K562 (cell line): ENCODE data around the gene TANGO6. TPM values are rescaled to one million over a fixed set of nuclear protein-coding genes. Genes with fewer than 3 reads are reported as not detected.

Source experiments
- ARID1B ChIP-seq: fragments of 450-650 bp; IDR thresholded peaks from 2 replicates; pipeline ENCODE4 v1.6.1; 2016; ENCODE audit warnings: antibody characterized with exemption, mild to moderate bottlenecking, inconsistent platforms
- ATF1 ChIP-seq, 2 experiments: fragments of 450-650 bp in 1 of 2; IDR thresholded peaks; 2 replicates each; pipeline ENCODE4 v1.6.1; 2016; ENCODE audit warnings: missing compliant biosample characterization in 1 of 2, missing genetic modification characterization in 1 of 2
- ATF3 ChIP-seq, 2 experiments: fragments of 450-650 bp in 1 of 2; sonication (generic) in 1 of 2; formaldehyde crosslinking in 1 of 2; IDR thresholded peaks in 1 of 2; conservative IDR thresholded peaks in 1 of 2; 2 replicates each; pipeline versions ENCODE4 v1.6.1 to v1.8.1; 2016 to 2023; ENCODE audit warnings: mild to moderate bottlenecking in 2 of 2, moderate library complexity in 2 of 2, inconsistent platforms in 1 of 2, missing genetic modification reagents in 1 of 2
- HMGXB4 ChIP-seq: sonication (generic); formaldehyde crosslinking; IDR thresholded peaks from 2 replicates; pipeline ENCODE4 v1.8.1; 2023; ENCODE audit warnings: mild to moderate bottlenecking, missing genetic modification reagents
- JUND ChIP-seq, 2 experiments: IDR thresholded peaks; 2 replicates in 1 of 2; 3 replicates in 1 of 2; pipeline ENCODE4 v1.6.1; 2011; ENCODE audit warnings: borderline replicate concordance in 2 of 2, low read depth in 2 of 2, low read length in 2 of 2, improper control_type of control experiment in 1 of 2, missing biosample characterization in 1 of 2, missing genetic modification characterization in 1 of 2, missing genetic modification reagents in 1 of 2
- KAT8 ChIP-seq: fragments of 450-650 bp; IDR thresholded peaks from 2 replicates; pipeline ENCODE4 v1.6.1; 2016; ENCODE audit warnings: low read depth, mild to moderate bottlenecking
- MAFF ChIP-seq: IDR thresholded peaks from 2 replicates; pipeline ENCODE4 v1.6.1; 2012; ENCODE audit warnings: low read length, improper control_type of control experiment
- MBD1 ChIP-seq: fragments of 250-450 bp; sonication (Bioruptor Pico); IDR thresholded peaks from 2 replicates; pipeline ENCODE4 v1.8.0; 2022; ENCODE audit warnings: inconsistent platforms
- MCM7 ChIP-seq, 2 experiments: fragments of 450-650 bp; IDR thresholded peaks; 2 replicates each; pipeline ENCODE4 v1.6.1; 2016 to 2018
- PBX2 ChIP-seq, 2 experiments: IDR thresholded peaks in 1 of 2; conservative IDR thresholded peaks in 1 of 2; 2 replicates each; pipeline ENCODE4 v1.6.1; 2016; ENCODE audit warnings: low read depth in 2 of 2, mild to moderate bottlenecking in 1 of 2, missing compliant biosample characterization in 1 of 2, missing genetic modification characterization in 1 of 2, moderate library complexity in 1 of 2
- RBM39 ChIP-seq: fragments of 200-400 bp; formaldehyde crosslinking; optimal IDR thresholded peaks from 2 replicates; pipeline ENCODE3; 2018; ENCODE audit warnings: low read depth, low read length
- SMARCE1 ChIP-seq: fragments of 450-650 bp; IDR thresholded peaks from 2 replicates; pipeline ENCODE4 v1.7.1; 2016; ENCODE audit warnings: mild to moderate bottlenecking
- SMC3 ChIP-seq: conservative IDR thresholded peaks from 2 replicates; pipeline ENCODE4 v1.6.1; 2011; ENCODE audit warnings: low read depth, low read length, improper control_type of control experiment; ENCODE audit not compliant: insufficient read depth
- TAF7 ChIP-seq: fragments of 450-650 bp; IDR thresholded peaks from 2 replicates; pipeline ENCODE4 v1.6.1; 2016; ENCODE audit warnings: missing genetic modification characterization, missing compliant biosample characterization
- ZNF140 ChIP-seq: fragments of 250-450 bp; sonication (Bioruptor Pico); IDR thresholded peaks from 2 replicates; pipeline ENCODE4 v1.8.0; 2021; ENCODE audit warnings: moderate library complexity, mild to moderate bottlenecking, inconsistent platforms
- ZNF347 ChIP-seq: fragments of 450-650 bp; formaldehyde crosslinking; IDR thresholded peaks from 2 replicates; pipeline ENCODE4 v1.4.0; 2020; ENCODE audit warnings: low read depth, mild to moderate bottlenecking, moderate library complexity
- polyA plus RNA-seq, 8 experiments: library from polyadenylated mRNA; depleted of rRNA in 4 of 8; stranded (reverse) in 5 of 8; unstranded in 3 of 8; fragments of >200 nt; fragmentation: Nextera tagmentation in 2 of 8; fragmentation: Illumina TruSeq in 1 of 8; extraction: Ambion mirVana in 2 of 8; extraction: Trizol in 1 of 8; gene quantifications; 2 replicates each; pipeline versions ENCODE4 v1.2.1 to v1.2.3, GENCODE V29; 2011 to 2014; ENCODE audit warnings: inconsistent platforms in 1 of 8, missing spikeins in 1 of 8
- total RNA-seq, 7 experiments: library from RNA; depleted of rRNA in 6 of 7; stranded (reverse); fragments of >200 nt in 6 of 7; fragmentation: Illumina TruSeq in 2 of 7; extraction: Trizol in 2 of 7; gene quantifications; 2 replicates each; pipeline versions ENCODE4 v1.2.1 to v1.2.3, GENCODE V29; 2011 to 2021; ENCODE audit warnings: low replicate concordance in 1 of 7

TANGO6 gene
- total and polyA plus RNA-seq, 9 of the 15 experiments (the other 6 are each of a cell fraction or from before 2014, with no cell fraction given): 1.6 to 15.2 (median 9.6) TPM

GRCh38 chr16:69017036-69017783 is 173.9 kb downstream of the TANGO6 start (continued):
- TF ChIP-seq SMC3 (no peak), MAFF (no peak), KAT8 (no peak), ARID1B (peak; percentile 21; the same call in 1 of the 2 replicates), JUND (IDR thresholded peaks at IDR 0.05; ENCODE audit: borderline replicate concordance, low read depth, low read length) (peak; percentile 34; the same call in 1 of the 2 replicates), JUND (tag; IDR thresholded peaks at IDR 0.05; ENCODE audit: borderline replicate concordance, low read depth, low read length) (0 out of 3 replicates have a peak, but pooled peaks have one; percentile 57), ZNF140 (CRISPR knock-in tag) (no peak), ATF1 (CRISPR knock-in tag; IDR thresholded peaks at IDR 0.05) (no peak), ATF1 (tag; IDR thresholded peaks at IDR 0.05) (no peak), MBD1 (CRISPR knock-in tag) (no peak), PBX2 (CRISPR knock-in tag; IDR thresholded peaks at IDR 0.05; ENCODE audit: low read depth) (no peak), PBX2 (tag; conservative IDR thresholded peaks at IDR 0.05; ENCODE audit: low read depth) (no peak), RBM39 (no peak), TAF7 (tag) (no peak), ATF3 (IDR thresholded peaks at IDR 0.05) (peak; percentile 55), ATF3 (CRISPR knock-in tag; conservative IDR thresholded peaks at IDR 0.05) (no peak), ZNF347 (CRISPR knock-in tag) (no peak), MCM7 (IDR thresholded peaks at IDR 0.05) (no peak), HMGXB4 (no peak), SMARCE1 (peak; percentile 41; the same call in 1 of the 2 replicates)
